Activated CD4-positive, alpha-beta T cell treated with anti-CD3 and anti-CD28 coated beads, Interleukin-2, amount 50 U/mL, for 48 hours (primary cell): ENCODE results near the gene ZNF787.
"Not testable (repeated sequence)": the region's sequence is repeated elsewhere in the genome, so short reads cannot be mapped to it uniquely, and the experiment has no call there.

ENCODE experiments used
- DNase-seq, 2 experiments: peaks; one replicate each; pipeline ENCODE4 v3.0.0-alpha.2; 2020

The ZNF787 gene

GRCh38 chr19:56103027-56103614, 18.0 kb downstream of the ZNF787 start:
- DNase-seq, result no peak

DNA sequence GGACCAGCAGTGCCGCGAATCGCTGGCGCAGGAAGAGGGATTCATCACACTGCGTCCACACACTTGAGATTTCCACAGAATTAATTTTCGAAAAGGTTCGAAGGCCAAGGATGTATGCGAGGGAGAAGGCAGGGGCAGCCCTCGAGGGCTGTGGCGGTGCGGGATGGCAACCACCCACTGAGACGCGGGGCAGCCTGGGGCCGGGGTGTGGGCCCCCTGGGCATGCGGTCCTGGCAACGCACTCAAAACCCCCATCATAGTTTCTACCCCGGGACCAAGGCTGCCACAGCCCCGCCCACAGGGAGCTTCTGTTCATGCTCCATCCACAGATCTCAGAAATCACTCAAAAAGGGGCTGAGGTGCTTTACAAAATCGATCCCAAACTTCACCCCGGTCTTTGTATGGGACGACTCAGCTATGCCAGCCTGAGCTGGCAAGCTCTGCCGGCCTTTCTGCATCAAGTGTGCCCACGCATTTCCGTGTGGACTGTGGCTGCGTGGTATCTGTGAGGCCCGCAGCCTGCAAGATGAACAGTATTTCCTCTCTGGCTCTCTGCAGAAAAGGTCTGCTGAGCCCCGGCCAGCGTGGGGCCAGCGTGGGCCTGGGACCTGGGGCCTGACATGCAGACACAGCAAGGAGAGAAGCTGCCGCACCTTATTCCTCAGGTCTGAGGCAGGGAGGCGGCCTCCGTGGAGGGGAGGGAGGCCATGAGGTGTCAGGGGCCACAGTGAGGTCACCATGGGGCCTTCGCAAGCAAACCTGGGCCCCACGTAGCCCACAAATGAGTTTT, 19.2 kb downstream of the ZNF787 start:
- no peak for DNase-seq

DNA sequence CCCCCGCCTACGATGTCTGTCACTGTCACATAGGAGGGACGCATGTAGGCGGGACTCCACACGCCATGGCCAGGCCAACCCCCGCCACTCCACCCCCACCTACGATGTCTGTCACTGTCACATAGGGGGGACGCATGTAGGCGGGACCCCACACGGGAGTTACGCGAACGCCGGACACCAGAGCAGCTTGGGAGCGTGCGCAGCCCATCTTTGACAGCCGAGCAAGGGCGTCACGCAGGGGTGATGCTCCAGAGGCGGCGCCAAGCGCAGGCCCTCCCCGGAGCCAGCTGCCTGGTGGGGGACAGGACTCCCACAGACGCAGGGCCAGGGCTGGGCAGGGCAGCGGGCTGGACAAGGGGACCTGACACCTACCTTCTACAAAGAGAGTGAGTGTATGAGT, 20.0 kb downstream of the ZNF787 start:
- DNase-seq, result no peak

DNA sequence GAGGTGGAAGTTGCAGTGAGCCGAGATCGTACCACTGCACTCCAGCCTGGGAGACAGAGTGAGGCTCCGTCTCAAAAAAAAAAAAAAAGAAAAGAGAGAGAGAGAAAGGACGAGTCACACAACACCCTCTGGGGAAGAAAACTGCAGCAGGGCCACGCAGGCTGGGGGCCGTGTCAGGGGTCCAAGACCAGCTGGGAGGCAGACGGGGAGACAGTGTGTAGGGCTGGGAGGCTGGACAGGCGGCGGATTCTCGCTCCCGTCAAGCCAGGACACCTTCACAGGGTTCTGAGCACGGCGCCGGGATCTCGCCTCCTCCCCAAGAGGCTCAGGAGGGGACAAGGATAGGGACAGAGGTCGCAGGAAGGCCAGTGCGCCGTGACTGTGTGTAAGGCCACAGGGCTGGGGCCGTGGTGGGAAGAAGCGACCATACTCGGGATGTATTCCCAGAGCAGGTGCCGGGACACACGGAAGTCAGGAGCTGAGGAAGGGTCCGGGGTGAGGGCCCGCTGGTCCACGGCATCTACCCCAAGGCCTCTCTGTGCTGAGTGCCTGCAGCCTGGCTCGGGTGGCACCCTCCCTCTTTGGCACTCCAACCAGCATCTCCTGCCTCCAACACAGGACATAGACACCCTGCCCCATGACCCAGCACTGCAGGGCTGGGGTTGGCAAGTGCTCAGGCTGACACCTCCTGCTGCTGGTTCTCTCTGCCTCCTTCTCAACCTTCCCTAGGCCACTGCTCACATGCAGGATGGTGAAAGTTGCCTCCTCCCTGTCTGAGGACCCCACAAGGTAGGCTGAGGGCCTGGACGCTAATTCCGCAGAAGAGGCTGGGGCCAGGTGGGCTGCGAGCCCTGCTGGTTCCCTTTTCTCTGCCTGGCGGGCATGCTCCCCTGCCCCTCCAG, 21.2 kb downstream of the ZNF787 start:
- no peak for DNase-seq

DNA sequence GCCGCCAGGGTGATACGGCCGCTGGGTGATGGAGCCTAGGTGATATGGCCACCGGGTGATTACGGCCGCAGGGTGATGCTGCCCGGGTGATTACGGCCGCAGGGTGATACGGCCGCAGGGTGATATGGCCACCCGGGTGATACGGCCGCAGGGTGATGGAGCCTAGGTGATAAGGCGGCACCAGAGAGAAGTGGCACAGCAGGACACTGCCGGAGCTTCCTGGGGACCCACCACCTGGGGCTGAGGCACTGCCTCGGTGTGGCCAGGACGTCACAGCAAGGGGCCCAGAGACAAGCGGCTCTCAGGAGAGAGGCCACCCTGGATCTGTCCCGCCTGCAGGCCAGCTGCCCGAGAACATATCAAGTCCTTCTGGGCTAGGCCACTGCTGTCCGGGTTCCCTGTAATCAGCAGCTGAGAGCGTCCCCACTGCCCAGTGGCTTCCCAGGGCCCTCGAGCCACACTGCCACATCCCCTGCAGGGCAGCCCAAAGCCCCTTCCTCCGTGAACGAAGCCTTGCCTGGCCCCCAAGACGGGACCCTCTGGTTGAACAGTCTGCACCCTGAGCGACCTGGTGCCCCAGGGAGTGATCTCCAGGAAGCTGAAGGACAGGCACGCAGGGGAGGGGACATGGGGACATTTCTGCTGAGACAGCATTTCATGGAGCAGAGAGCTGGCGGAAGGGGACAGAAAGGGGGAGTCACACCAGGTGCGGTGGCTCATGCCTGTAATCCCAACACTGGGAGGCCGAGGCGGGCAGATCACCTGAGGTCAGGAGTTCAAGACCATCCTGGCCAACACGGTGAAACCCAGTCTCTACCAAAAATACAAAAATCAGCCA, 22.1 kb downstream of the ZNF787 start:
- no peak for DNase-seq

GRCh38 chr19:56098237-56098636, 22.9 kb downstream of the ZNF787 start:
- DNase-seq, result not testable (repeated sequence)

DNA sequence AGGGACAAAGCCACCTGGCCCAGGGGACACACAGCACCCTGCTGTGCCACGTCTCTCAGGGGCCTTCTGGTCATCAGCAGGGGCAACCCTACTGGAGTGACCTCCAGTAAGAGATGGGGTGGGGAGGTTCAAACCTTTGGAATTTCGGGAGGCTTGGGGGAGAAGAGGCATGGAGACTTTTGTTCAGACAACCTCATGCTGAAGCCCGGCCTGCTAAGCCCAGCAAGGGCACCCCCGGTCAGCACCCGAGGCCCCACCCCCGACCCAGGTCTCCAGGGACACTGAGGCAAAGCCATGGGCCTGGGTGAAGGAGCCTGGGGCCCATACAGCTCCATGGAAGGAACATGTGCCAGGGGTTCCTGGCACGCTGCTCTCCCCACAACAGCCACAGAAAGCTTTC, 23.3 kb downstream of the ZNF787 start:
- DNase-seq, result no peak

GRCh38 chr19:56097306-56097705, 23.8 kb downstream of the ZNF787 start:
- DNase-seq, result no peak

GRCh38 chr19:56096665-56097064, 24.4 kb downstream of the ZNF787 start:
- no peak for DNase-seq

GRCh38 chr19:56094449-56094848, 26.6 kb downstream of the ZNF787 start:
- DNase-seq, result no peak

- DNase-seq, result no peak
These were observed 28.1 kb downstream of the ZNF787 start for GRCh38 chr19:56092685-56093631.

- DNase-seq, result no peak
These were observed 29.1 kb downstream of the ZNF787 start for GRCh38 chr19:56091751-56092546.

DNA sequence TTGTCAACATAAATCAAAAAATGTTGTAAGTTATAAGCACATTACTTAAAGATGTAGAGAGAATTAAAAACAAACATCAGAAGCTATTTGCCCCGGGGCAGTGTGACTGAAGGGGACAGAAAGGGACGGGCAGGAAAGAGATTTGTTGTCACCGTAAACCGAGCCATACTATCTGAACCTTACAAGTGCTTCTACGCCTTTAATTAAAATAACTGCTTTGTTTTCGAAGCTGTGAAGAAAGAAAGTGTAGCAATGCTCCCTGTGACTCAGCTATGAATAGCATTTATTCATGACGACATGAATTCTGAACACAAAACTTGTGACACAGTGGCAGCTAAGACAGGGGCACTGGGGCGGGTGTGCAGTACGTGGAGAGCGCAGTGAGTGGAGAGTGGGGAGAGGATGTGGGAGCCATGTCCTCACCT, 30.0 kb downstream of the ZNF787 start:
- DNase-seq, result no peak

GRCh38 chr19:56089344-56089743, 31.8 kb downstream of the ZNF787 start:
- DNase-seq, result no peak

- no peak for DNase-seq
These were observed 32.4 kb downstream of the ZNF787 start for GRCh38 chr19:56088497-56089215.

GRCh38 chr19:56087647-56088496, 33.2 kb downstream of the ZNF787 start:
- DNase-seq, result no peak

- no peak for DNase-seq
These were observed 34.2 kb downstream of the ZNF787 start for GRCh38 chr19:56086671-56087430.
